IMR-90 (cell line): ENCODE measurements around the gene ACOX3.

Experiments used
- BHLHE40 ChIP-seq: fragments of 150-350 bp; IDR thresholded peaks from 2 replicates; pipeline ENCODE4 v1.6.1; 2016; ENCODE audit warnings: mild to moderate bottlenecking, low read depth, low read length
- CEBPB ChIP-seq: IDR thresholded peaks from 2 replicates; pipeline ENCODE4 v1.6.1; 2012; ENCODE audit warnings: low read depth, low read length, improper control_type of control experiment
- POLR2A ChIP-seq: IDR thresholded peaks from 2 replicates; pipeline ENCODE4 v1.6.1; 2012; ENCODE audit warnings: mild to moderate bottlenecking, low read depth, low read length
- RFX5 ChIP-seq: IDR thresholded peaks from 2 replicates; pipeline ENCODE4 v1.8.0; 2012; ENCODE audit warnings: low read depth, mild to moderate bottlenecking, low read length, moderate library complexity
- SMC3 ChIP-seq: fragments of 150-350 bp; IDR thresholded peaks from 2 replicates; pipeline ENCODE4 v1.6.1; 2016; ENCODE audit warnings: low read depth, mild to moderate bottlenecking, antibody characterized with exemption, low read length, moderate library complexity
- TF ChIP-seq, protein P1 (sequence below): conservative IDR thresholded peaks from 2 replicates; pipeline ENCODE4 v1.5.1; 2012; ENCODE audit warnings: mild to moderate bottlenecking, low read depth, low read length, improper control_type of control experiment
- TF ChIP-seq, protein P2 (sequence below): fragments of 150-350 bp; IDR thresholded peaks from 2 replicates; pipeline ENCODE4 v1.6.1; 2016; ENCODE audit warnings: low read depth, mild to moderate bottlenecking, low read length, moderate library complexity, borderline replicate concordance

GRCh38 chr4:8472158-8472688 is 31.7 kb upstream of the ACOX3 start:
- TF ChIP-seq POLR2A (no peak), CEBPB (no peak), RFX5 (no peak), SMC3 (no peak), BHLHE40 (no peak)
- TF ChIP-seq, protein P1, sequence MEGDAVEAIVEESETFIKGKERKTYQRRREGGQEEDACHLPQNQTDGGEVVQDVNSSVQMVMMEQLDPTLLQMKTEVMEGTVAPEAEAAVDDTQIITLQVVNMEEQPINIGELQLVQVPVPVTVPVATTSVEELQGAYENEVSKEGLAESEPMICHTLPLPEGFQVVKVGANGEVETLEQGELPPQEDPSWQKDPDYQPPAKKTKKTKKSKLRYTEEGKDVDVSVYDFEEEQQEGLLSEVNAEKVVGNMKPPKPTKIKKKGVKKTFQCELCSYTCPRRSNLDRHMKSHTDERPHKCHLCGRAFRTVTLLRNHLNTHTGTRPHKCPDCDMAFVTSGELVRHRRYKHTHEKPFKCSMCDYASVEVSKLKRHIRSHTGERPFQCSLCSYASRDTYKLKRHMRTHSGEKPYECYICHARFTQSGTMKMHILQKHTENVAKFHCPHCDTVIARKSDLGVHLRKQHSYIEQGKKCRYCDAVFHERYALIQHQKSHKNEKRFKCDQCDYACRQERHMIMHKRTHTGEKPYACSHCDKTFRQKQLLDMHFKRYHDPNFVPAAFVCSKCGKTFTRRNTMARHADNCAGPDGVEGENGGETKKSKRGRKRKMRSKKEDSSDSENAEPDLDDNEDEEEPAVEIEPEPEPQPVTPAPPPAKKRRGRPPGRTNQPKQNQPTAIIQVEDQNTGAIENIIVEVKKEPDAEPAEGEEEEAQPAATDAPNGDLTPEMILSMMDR = no peak
- TF ChIP-seq, protein P2, sequence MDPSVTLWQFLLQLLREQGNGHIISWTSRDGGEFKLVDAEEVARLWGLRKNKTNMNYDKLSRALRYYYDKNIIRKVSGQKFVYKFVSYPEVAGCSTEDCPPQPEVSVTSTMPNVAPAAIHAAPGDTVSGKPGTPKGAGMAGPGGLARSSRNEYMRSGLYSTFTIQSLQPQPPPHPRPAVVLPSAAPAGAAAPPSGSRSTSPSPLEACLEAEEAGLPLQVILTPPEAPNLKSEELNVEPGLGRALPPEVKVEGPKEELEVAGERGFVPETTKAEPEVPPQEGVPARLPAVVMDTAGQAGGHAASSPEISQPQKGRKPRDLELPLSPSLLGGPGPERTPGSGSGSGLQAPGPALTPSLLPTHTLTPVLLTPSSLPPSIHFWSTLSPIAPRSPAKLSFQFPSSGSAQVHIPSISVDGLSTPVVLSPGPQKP = no peak
